NCI-H82 treated with DMSO at 0.1 percent for 48 hours (cell line): Measurements from ENCODE around the gene CYB5A.
"Not testable (repeated sequence)": the region's sequence is repeated elsewhere in the genome, so short reads cannot be mapped to it uniquely, and the experiment has no call there.

Source experiments
- DNase-seq: peaks from one replicate; lab custom pipeline; 2025; ENCODE audit not compliant: unreplicated experiment; lab: John Stamatoyannopoulos, UW

CYB5A gene

GRCh38 chr18:74291771-74292540, at the start of gene CYB5A:
Gene CYB5A (minus strand): TSS chr18:74291963. CDS start chr18:74291875, 88 bp downstream.
- DNase-seq = peak; percentile 74

- no peak for DNase-seq
Measured at GRCh38 chr18:74337912-74338309, 46.1 kb upstream of the CYB5A start.

- no peak for DNase-seq
Measured at GRCh38 chr18:74337155-74337911, 45.6 kb upstream of the CYB5A start.

GRCh38 chr18:74336656-74337055, 44.9 kb upstream of the CYB5A start:
- DNase-seq = no peak

- DNase-seq = no peak
Measured at GRCh38 chr18:74334242-74334893, 42.6 kb upstream of the CYB5A start.

GRCh38 chr18:74333091-74333490, 41.3 kb upstream of the CYB5A start:
- DNase-seq = no peak

- no peak for DNase-seq
Measured at GRCh38 chr18:74331404-74331803, 39.6 kb upstream of the CYB5A start.

- DNase-seq = no peak
Measured at GRCh38 chr18:74329688-74330205, 38.0 kb upstream of the CYB5A start.

- DNase-seq = no peak
Measured at GRCh38 chr18:74328206-74328605, 36.4 kb upstream of the CYB5A start.

- not testable (repeated sequence) for DNase-seq
Measured at GRCh38 chr18:74326791-74327190, 35.0 kb upstream of the CYB5A start.

GRCh38 chr18:74326231-74326630, 34.5 kb upstream of the CYB5A start:
- DNase-seq = no peak

- no peak for DNase-seq
Measured at GRCh38 chr18:74316257-74317170, 24.8 kb upstream of the CYB5A start.

GRCh38 chr18:74315464-74316256, 23.9 kb upstream of the CYB5A start, which contains the start of gene C18orf63:
Gene C18orf63 (plus strand): TSS chr18:74315839. CDS start chr18:74317866, 2,027 bp downstream.
- DNase-seq = no peak

GRCh38 chr18:74314759-74315463, 23.1 kb upstream of the CYB5A start:
- DNase-seq = no peak

- DNase-seq = no peak
Measured at GRCh38 chr18:74311000-74311399, 19.2 kb upstream of the CYB5A start.

- no peak for DNase-seq
Measured at GRCh38 chr18:74310411-74310810, 18.6 kb upstream of the CYB5A start.

GRCh38 chr18:74303936-74304335, 12.2 kb upstream of the CYB5A start:
- DNase-seq = no peak

- DNase-seq = no peak
Measured at GRCh38 chr18:74303306-74303705, 11.5 kb upstream of the CYB5A start.

GRCh38 chr18:74299746-74300145, 8.0 kb upstream of the CYB5A start:
- DNase-seq = no peak
